BLaER1 treated with 17β-estradiol and CSF1 and Interleukin-3, amounts not matched to agents 10 nM and 100 nM (cell line): Measurements from ENCODE around the gene BICDL1.

Source experiments
- H3K27ac ChIP-seq, 11 experiments: shearing (Covaris generic); formaldehyde crosslinking; 2 replicates each; pipeline ENCODE4 v1.8.1; 2022
- H3K27me3 ChIP-seq, 11 experiments: shearing (Covaris generic); formaldehyde crosslinking; 2 replicates each; pipeline ENCODE4 v1.8.1; 2022
- H3K36me3 ChIP-seq, 11 experiments: shearing (Covaris generic); formaldehyde crosslinking; 2 replicates each; pipeline ENCODE4 v1.8.1; 2022
- H3K4me1 ChIP-seq, 10 experiments: shearing (Covaris generic); formaldehyde crosslinking; 2 replicates each; pipeline ENCODE4 v1.8.1; 2022
- H3K4me2 ChIP-seq, 11 experiments: shearing (Covaris generic); formaldehyde crosslinking; 2 replicates each; pipeline ENCODE4 v1.8.1; 2022
- H3K4me3 ChIP-seq, 10 experiments: shearing (Covaris generic); formaldehyde crosslinking; 2 replicates each; pipeline ENCODE4 v1.8.1; 2022
- H3K9ac ChIP-seq, 11 experiments: shearing (Covaris generic); formaldehyde crosslinking; 2 replicates each; pipeline ENCODE4 v1.8.1; 2022
- H3K9me3 ChIP-seq, 11 experiments: shearing (Covaris generic); formaldehyde crosslinking; replicated peaks in 1 of 11; 2 replicates each; pipeline ENCODE4 v1.8.1; 2022
- H4K20me1 ChIP-seq, 11 experiments: shearing (Covaris generic); formaldehyde crosslinking; 2 replicates each; pipeline ENCODE4 v1.8.1; 2022
- Cebpa-rat ChIP-seq, 11 experiments: shearing (Covaris generic); IDR thresholded peaks; 2 replicates each; pipeline ENCODE4 v1.8.1; 2022

The BICDL1 gene

DNA sequence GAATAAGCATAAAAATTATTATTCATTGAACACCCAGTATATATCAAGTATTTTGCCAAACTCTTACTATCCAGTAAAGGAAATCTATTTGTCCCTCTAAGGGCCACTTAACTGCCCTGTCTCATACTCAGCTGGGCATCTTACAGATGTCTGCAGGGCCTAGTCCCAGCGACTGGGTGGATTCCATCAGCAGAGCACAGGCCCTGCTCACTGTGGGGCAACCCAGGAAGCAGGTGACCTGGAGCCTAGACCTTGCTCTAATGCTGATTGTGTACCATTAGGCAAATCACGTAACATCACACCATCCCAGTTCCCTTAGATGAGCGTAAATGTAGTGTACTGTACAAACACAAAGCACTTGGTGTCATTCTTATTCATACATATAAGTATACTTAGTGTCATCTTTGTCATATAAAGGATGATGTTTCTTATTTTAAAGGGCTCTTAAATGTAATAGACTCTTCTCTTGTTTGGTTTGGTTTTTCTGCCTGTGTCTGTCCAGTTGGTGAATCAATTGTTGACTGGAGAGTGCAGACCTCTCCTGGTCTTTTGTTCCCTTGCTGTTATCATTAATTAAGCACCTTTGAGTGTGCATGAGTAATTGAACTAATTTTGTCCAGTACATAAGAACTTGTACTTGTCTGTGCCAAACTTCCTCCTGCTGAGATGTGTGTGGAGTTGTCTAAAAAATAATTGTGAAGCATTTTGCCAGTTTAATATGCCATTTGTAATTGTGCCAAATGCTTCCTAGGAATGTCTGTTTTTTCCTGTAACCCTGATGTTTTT lies 78.2 kb downstream of the BICDL1 start:
- Histone ChIP-seq H3K4me1 (peaks cover 0 to 11% (median 2%) of the 10 kb centered on the region in 10 experiments; a peak in 5 of 20 replicates), H3K9ac (no peak overlapping the region), H3K4me2 (no peak overlapping the region), H3K9me3 (no peaks in the 10 kb centered on the region), H4K20me1 (no peaks in the 10 kb centered on the region), H3K4me3 (no peak overlapping the region), H3K36me3 (0 out of 22 replicates have a peak, but pooled peaks cover 0 to 5% (median 0%) of the 10 kb centered on the region in 11 experiments), H3K27me3 (no peaks in the 10 kb centered on the region), H3K27ac (no peak overlapping the region)
- TF ChIP-seq Cebpa-rat (IDR thresholded peaks at IDR 0.05): no peak

DNA sequence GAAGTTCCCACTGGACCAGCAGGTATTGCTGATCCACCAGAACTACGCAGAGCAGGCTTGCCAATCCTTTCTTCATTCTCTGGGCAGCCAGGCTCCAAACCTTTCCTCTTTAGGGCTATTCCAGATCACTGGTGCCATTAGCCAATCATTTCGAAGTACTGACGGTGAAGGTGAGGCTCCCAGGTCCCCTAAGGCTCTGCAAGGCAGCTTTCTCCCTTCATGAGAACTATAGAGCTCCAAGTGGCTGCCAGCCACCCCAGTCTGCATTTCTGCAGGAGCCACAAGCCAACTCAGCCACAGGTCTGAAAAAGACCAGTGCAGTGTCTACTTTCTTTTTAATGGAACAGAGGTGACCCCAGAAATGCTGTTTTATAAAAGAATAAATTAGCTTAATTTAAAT lies 78.9 kb downstream of the BICDL1 start:
- 0 out of 22 replicates have a peak, but pooled peaks cover 0 to 5% (median 0%) of the 10 kb centered on the region in 11 experiments for H3K36me3 ChIP-seq
- no peak overlapping the region for H3K4me3 ChIP-seq
- H3K27me3 ChIP-seq: no peaks in the 10 kb centered on the region
- H3K9ac ChIP-seq: no peak overlapping the region
- no peak for TF ChIP-seq Cebpa-rat (IDR thresholded peaks at IDR 0.05)
- H4K20me1 ChIP-seq: no peaks in the 10 kb centered on the region
- H3K4me1 ChIP-seq: peaks cover 0 to 11% (median 2%) of the 10 kb centered on the region in 10 experiments; a peak in 5 of 20 replicates
- H3K27ac ChIP-seq: no peak overlapping the region
- H3K4me2 ChIP-seq: 0 out of 22 replicates have a peak overlapping the region, but pooled peaks of 2 of the 11 experiments have one; percentile 15 to 29
- H3K9me3 ChIP-seq: no peaks in the 10 kb centered on the region

DNA sequence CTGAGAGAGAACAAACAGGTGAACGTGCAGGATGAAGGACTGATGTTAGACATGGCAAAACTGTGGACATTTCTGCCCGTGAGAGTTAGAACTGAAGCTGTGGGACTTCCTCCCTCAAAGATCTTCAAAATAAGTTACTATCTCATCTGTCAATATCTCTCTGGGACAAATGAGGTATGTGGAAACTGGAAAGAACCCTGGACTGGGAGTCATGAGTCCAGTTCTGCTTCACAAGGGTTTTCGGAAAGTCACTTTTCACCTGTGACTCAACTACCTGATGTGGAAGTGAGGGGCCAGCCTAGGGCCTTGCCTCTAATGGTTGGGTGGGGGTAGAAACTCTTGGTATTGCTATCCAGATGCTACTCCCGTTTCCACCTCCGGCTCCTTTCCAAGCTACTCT lies 80.2 kb downstream of the BICDL1 start:
- Histone ChIP-seq H3K4me1 (peaks cover under 1 to 11% (median 3%) of the 10 kb centered on the region in 10 experiments; a peak in 18 of 20 replicates), H3K4me3 (no peak overlapping the region), H3K4me2 (no peak overlapping the region), H3K27me3 (no peaks in the 10 kb centered on the region), H3K36me3 (0 out of 22 replicates have a peak, but pooled peaks cover 0 to 5% (median 0%) of the 10 kb centered on the region in 11 experiments), H4K20me1 (no peaks in the 10 kb centered on the region), H3K9me3 (no peaks in the 10 kb centered on the region), H3K27ac (no peak overlapping the region), H3K9ac (no peak overlapping the region)
- TF ChIP-seq Cebpa-rat (IDR thresholded peaks at IDR 0.05): no peak

DNA sequence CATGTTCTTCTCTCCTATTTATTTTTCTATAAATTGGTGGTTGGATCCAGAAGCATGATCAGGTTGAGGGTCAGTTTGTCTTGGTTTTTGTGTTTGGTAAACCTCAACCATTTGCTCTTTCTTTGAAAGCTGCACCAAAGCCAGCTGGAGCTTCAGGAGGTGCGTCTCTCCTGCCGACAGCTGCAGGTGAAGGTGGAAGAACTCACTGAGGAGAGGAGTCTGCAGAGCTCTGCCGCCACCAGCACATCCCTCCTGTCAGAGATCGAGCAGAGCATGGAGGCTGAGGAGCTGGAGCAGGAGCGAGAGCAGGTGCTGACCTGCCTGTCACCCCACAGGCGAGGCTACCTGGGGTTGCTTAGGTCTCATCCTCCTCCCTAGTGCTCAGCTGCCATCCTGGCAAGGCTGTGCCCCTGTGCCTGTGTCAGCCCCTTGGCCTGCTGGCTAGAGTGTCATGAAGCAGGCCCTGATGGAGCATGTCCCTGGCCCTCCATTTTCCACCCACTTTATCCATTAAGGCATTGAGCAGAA lies 82.5 kb downstream of the BICDL1 start:
- H3K4me3 ChIP-seq: no peak overlapping the region
- H3K9ac ChIP-seq: no peak overlapping the region
- H4K20me1 ChIP-seq: no peaks in the 10 kb centered on the region
- no peak overlapping the region for H3K4me2 ChIP-seq
- H3K36me3 ChIP-seq: 0 out of 22 replicates have a peak, but pooled peaks cover 0 to 5% (median 0%) of the 10 kb centered on the region in 11 experiments
- TF ChIP-seq Cebpa-rat (IDR thresholded peaks at IDR 0.05): no peak
- peaks cover 14 to 29% (median 20%) of the 10 kb centered on the region in 10 experiments for H3K4me1 ChIP-seq
- no peaks in the 10 kb centered on the region for H3K27me3 ChIP-seq
- H3K9me3 ChIP-seq: no peaks in the 10 kb centered on the region
- no peak overlapping the region for H3K27ac ChIP-seq

DNA sequence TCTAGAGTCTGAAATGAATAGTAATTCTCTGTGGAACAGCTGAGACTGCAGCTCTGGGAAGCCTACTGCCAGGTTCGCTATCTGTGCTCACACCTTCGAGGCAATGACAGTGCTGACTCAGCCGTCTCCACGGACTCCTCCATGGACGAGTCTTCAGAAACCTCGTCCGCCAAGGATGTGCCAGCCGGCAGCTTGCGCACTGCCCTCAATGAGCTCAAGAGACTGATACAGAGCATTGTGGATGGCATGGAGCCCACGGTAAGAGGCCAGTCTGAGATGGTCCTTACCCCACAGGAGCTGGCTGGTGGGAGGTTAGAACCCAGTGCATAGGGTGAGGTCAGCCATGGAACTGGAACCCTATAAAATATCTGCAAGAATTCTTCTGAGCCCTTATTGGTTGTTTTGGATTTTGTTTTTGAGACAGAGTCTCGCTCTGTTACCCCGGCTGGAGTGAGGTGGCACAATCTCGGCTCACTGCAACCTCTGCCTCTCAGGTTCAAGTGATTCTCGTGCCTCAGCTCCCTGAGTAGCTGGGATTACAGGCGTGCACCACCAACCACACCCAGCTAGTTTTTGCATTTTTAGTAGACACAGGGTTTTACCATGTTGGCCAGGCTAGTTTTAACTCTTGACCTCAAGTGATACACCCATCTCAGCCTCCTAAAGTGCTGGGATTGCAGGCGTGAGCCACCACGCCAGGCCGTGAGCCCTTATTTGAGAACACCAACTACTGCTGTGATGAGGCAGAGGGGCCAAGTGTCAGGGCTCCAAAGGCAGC lies 83.6 kb downstream of the BICDL1 start:
- Histone ChIP-seq H3K4me2 (no peak overlapping the region), H3K4me1 (peaks cover 18 to 40% (median 30%) of the 10 kb centered on the region in 10 experiments), H4K20me1 (no peaks in the 10 kb centered on the region), H3K9me3 (no peaks in the 10 kb centered on the region), H3K27me3 (no peaks in the 10 kb centered on the region), H3K4me3 (no peak overlapping the region), H3K27ac (no peak overlapping the region), H3K9ac (no peak overlapping the region), H3K36me3 (0 out of 22 replicates have a peak, but pooled peaks cover 0 to 5% (median 0%) of the 10 kb centered on the region in 11 experiments)
- no peak for TF ChIP-seq Cebpa-rat (IDR thresholded peaks at IDR 0.05)

DNA sequence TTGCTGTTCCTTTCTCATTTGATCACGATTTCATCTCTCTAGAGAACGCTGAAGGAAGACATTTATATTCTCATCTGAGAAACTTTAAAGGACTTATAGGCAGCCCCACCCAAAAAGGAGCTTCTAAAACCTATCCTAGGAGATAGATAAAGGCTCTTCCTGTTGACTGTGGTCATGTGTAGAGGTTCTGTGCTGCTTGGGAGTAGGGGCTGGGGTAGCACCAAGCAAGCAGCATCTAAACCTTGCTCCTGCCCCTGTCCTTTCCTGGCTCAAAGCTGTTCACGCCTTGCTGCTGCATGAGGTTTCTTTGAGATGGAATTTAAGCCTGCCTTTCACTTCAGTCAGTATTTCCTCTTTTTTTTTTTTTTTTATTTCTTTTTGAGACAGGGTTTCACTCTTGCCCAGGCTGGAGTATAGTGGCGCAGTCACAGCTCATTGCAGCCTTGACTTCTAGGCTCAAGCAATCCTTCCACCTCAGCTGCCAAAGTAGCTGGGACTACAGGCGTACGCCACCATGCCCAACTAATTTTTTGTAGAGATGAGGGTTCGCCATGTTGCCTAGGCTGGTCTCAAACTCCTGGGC lies 86.1 kb downstream of the BICDL1 start:
- no peaks in the 10 kb centered on the region for H3K9me3 ChIP-seq
- peaks cover 43 to 56% (median 53%) of the 10 kb centered on the region in 10 experiments for H3K4me1 ChIP-seq
- no peaks in the 10 kb centered on the region for H3K27me3 ChIP-seq
- no peak overlapping the region for H3K27ac ChIP-seq
- no peak overlapping the region for H3K9ac ChIP-seq
- no peak for TF ChIP-seq Cebpa-rat (IDR thresholded peaks at IDR 0.05)
- H4K20me1 ChIP-seq: peaks cover 0 to 8% (median 0%) of the 10 kb centered on the region in 11 experiments; a peak in 2 of 22 replicates
- H3K36me3 ChIP-seq: 0 out of 22 replicates have a peak, but pooled peaks cover 0 to 5% (median 0%) of the 10 kb centered on the region in 11 experiments
- no peak overlapping the region for H3K4me3 ChIP-seq
- peak overlapping the region; percentile 21 to 86 (median 53); a peak in 21 of 22 replicates for H3K4me2 ChIP-seq

DNA sequence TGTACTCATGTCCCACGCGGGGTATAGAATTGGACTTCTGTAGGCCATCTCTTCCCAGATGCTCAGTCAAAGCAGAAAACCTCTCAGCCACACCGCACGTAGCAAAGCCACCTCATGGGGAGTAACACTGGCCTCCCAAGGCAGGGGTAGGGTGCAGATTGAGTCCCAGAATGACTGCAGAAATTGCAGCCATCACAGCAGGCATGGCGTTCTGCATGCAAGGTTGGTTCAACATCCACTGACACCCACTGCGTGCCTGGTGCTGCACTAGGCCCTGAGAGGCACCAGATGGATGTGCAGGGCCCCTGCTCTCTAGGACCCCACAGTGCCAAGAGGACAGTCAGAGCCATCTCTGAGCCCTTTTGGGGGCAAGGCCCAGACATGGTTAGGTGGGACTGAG lies 87.6 kb downstream of the BICDL1 start:
- peaks cover 44 to 64% (median 59%) of the 10 kb centered on the region in 10 experiments for H3K4me1 ChIP-seq
- H3K4me2 ChIP-seq: peak overlapping the region in 9 of 11 experiments; percentile 47 to 86 (median 81); a peak in 17 of 22 replicates

GRCh38 chr12:120077260-120077659 lies 88.2 kb downstream of the BICDL1 start:
- peak overlapping the region in 2 of 11 experiments; percentile 6 to 8; a peak in 1 of 22 replicates for H3K9ac ChIP-seq
- TF ChIP-seq Cebpa-rat (IDR thresholded peaks at IDR 0.05): no peak
- peaks cover 44 to 64% (median 59%) of the 10 kb centered on the region in 10 experiments for H3K4me1 ChIP-seq
- H3K27ac ChIP-seq: no peak overlapping the region
- no peaks in the 10 kb centered on the region for H3K36me3 ChIP-seq
- H3K9me3 ChIP-seq: no peaks in the 10 kb centered on the region
- H4K20me1 ChIP-seq: peaks cover 0 to 8% (median 0%) of the 10 kb centered on the region in 11 experiments; a peak in 2 of 22 replicates
- H3K4me3 ChIP-seq: no peak overlapping the region
- H3K27me3 ChIP-seq: no peaks in the 10 kb centered on the region
- peak overlapping the region in 10 of 11 experiments; percentile 18 to 86 (median 80); a peak in 19 of 22 replicates for H3K4me2 ChIP-seq

More for the DNA sequence above, 87.6 kb downstream of the BICDL1 start:
- Histone ChIP-seq H3K9ac (peak overlapping the region in 1 of 11 experiments; percentile 6; a peak in 1 of 22 replicates), H4K20me1 (peaks cover 0 to 8% (median 0%) of the 10 kb centered on the region in 11 experiments; a peak in 2 of 22 replicates), H3K27me3 (no peaks in the 10 kb centered on the region), H3K4me3 (no peak overlapping the region), H3K9me3 (no peaks in the 10 kb centered on the region), H3K36me3 (0 out of 22 replicates have a peak, but pooled peaks cover 0 to 3% (median 0%) of the 10 kb centered on the region in 11 experiments), H3K27ac (no peak overlapping the region)
- TF ChIP-seq Cebpa-rat (IDR thresholded peaks at IDR 0.05): no peak
